Measurements from ENCODE around the gene BABAM1.

Gene BABAM1

GRCh38 chr19:17325133-17325532, 57.9 kb downstream of the BABAM1 start:
- no peak for DNase-seq

GRCh38 chr19:17325881-17326594, 58.8 kb downstream of the BABAM1 start:
- no peak for DNase-seq

GRCh38 chr19:17326595-17326966, 59.3 kb downstream of the BABAM1 start:
- no peak for DNase-seq

GRCh38 chr19:17327068-17327653, 59.9 kb downstream of the BABAM1 start:
- no peak for DNase-seq

- DNase-seq = peak; percentile 38
Observed at GRCh38 chr19:17327654-17328516, 60.6 kb downstream of the BABAM1 start.

Measured in activated effector memory CD4-positive, alpha-beta T cell treated with Interleukin-2 at 50 U/mL for 16 hours (primary cell).